Gastroesophageal sphincter (tissue), 4 donors: ENCODE measurements around the gene ANKRD23. TPM values are rescaled to one million over a fixed set of nuclear protein-coding genes. Genes with fewer than 3 reads are reported as not detected.
A peak's percentile ranks its signal among the peaks of the same experiment; 100 is the strongest.
"Not testable (repeated sequence)": the region's sequence is repeated elsewhere in the genome, so short reads cannot be mapped to it uniquely, and the experiment has no call there.

Experiments
- ATAC-seq: fragments of 150-250 bp; one replicate; pipeline ENCODE4 v1.9.1; 2016; ENCODE audit warnings: mild to moderate bottlenecking, moderate library complexity
- H3K27ac ChIP-seq, 4 donors: fragments of 200-600 bp; sonication (generic) in 3 of 4; 1 replicate in 3 of 4; 2 replicates in 1 of 4; pipeline ENCODE4 v1.5.1; 2016 to 2019
- H3K27me3 ChIP-seq: fragments of 200-600 bp; sonication (generic); one replicate; pipeline ENCODE4 v1.5.1; 2019
- H3K36me3 ChIP-seq, 2 donors: fragments of 200-600 bp; sonication (generic); one replicate each; pipeline ENCODE4 v1.5.1; 2019; ENCODE audit warnings: control low read depth in 1 of 2
- H3K4me1 ChIP-seq, 3 donors: fragments of 200-600 bp; sonication (generic); 1 replicate in 2 of 3; 2 replicates in 1 of 3; pipeline ENCODE4 v1.5.1; 2016 to 2019; ENCODE audit warnings: control low read depth in 2 of 3
- H3K4me3 ChIP-seq, 2 donors: fragments of 200-600 bp; sonication (generic); one replicate each; pipeline ENCODE4 v1.5.1; 2019; ENCODE audit warnings: mild to moderate bottlenecking in 1 of 2, moderate library complexity in 1 of 2
- H3K9me3 ChIP-seq, 3 donors: fragments of 200-600 bp; sonication (generic); one replicate each; pipeline ENCODE4 v1.5.1; 2017 to 2019; ENCODE audit warnings: control low read depth in 2 of 3
- EP300 ChIP-seq: sonication (generic); formaldehyde crosslinking; IDR thresholded peaks from one replicate; pipeline ENCODE4 v1.6.1; 2017; ENCODE audit warnings: antibody characterized with exemption, mild to moderate bottlenecking
- POLR2A ChIP-seq, 2 donors: fragments of 450-650 bp; IDR thresholded peaks; one replicate each; pipeline ENCODE4 v1.6.1; 2017; ENCODE audit warnings: antibody characterized with exemption in 2 of 2, mild to moderate bottlenecking in 2 of 2, moderate library complexity in 1 of 2
- POLR2AphosphoS5 ChIP-seq: sonication (generic); formaldehyde crosslinking; IDR thresholded peaks from one replicate; pipeline ENCODE4 v1.6.1; 2017; ENCODE audit warnings: antibody characterized with exemption
- WGBS, 2 donors: methylation state at CpG; one replicate each; pipeline ENCODE4 v1.1.5; 2018; ENCODE audit warnings: low coverage in 1 of 2; 5-methylcytosine and 5-hydroxymethylcytosine counted together
- total RNA-seq, 4 donors: library from RNA; depleted of rRNA; stranded (reverse); fragments of >200 nt; gene quantifications; one replicate each; pipeline ENCODE4 v1.1.0, GENCODE V29; 2016
- TF ChIP-seq, protein P1 (sequence below), 4 experiments: fragments of 200-600 bp in 2 of 4; fragments of 450-650 bp in 2 of 4; sonication (generic) in 1 of 4; IDR thresholded peaks; one replicate each; pipeline ENCODE4 v1.5.1; 2017 to 2019; ENCODE audit warnings: antibody characterized with exemption in 4 of 4, mild to moderate bottlenecking in 2 of 4, moderate library complexity in 2 of 4

ANKRD23 gene
- total RNA-seq, result 1 to 10 TPM; 1.2 to 4.9 (median 3.1) TPM

DNA sequence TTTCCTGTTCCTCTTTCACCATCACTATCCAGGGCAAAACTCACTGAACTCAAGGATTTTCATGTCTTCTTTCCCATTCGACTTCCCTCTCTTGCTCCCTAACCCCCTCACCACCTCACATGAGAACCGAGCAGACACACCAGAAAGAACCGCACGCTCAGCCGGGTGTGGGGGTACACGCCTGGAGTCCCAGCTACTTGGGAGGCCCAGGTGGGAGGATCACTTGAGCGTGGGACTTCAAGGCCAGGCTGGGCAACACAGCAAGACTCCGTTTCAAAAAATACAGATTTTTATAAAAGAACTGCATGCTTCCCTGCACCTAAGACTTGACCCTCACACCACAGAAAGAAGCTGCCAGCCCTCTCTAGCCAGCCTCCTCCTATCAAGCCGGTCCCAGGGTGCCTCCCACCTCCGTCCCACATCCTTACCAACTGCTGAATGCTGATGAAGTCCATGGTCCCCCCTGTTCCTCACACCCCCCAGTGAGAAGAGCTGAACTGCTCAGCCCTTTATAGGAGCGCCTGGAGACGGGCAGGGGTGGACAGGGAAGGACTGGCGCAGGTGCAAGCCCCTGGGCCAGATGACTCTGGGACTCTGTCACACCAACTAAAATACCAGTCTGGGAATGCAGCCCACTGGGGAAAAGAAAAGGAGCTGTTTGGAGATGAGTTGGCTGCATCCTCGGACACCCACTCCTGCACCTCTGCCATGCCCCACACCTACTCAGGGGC is at the start of gene ANKRD23:
ANKRD23 (minus strand) TSS at position 484 of the 731 bp plus-strand sequence; CDS start at position 455, 29 bp downstream.
- TF ChIP-seq, protein P1, sequence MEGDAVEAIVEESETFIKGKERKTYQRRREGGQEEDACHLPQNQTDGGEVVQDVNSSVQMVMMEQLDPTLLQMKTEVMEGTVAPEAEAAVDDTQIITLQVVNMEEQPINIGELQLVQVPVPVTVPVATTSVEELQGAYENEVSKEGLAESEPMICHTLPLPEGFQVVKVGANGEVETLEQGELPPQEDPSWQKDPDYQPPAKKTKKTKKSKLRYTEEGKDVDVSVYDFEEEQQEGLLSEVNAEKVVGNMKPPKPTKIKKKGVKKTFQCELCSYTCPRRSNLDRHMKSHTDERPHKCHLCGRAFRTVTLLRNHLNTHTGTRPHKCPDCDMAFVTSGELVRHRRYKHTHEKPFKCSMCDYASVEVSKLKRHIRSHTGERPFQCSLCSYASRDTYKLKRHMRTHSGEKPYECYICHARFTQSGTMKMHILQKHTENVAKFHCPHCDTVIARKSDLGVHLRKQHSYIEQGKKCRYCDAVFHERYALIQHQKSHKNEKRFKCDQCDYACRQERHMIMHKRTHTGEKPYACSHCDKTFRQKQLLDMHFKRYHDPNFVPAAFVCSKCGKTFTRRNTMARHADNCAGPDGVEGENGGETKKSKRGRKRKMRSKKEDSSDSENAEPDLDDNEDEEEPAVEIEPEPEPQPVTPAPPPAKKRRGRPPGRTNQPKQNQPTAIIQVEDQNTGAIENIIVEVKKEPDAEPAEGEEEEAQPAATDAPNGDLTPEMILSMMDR (IDR thresholded peaks at IDR 0.05), result no peak
- TF ChIP-seq EP300 (no peak), POLR2AphosphoS5 (no peak), POLR2A (IDR thresholded peaks at IDR 0.05) (no peak)
- H3K9me3 ChIP-seq, result no peaks in the 10 kb centered on the region
- H3K27ac ChIP-seq, result no peak within 1 kb of the TSS
- WGBS, 2 donors, result 79% methylated on average over 3 of the region's 14 CpGs; no CpG with 5 or more reads in 1 of the 2 donors
- H3K4me3 ChIP-seq, result no peak within 1 kb of the TSS
- no peak for ATAC-seq
- peaks cover 0 to 35% (median 0%) of the 10 kb centered on the region in 3 donors for H3K4me1 ChIP-seq
- peaks cover 0 to 56% of the 10 kb centered on the region in 2 donors for H3K36me3 ChIP-seq
- H3K27me3 ChIP-seq, result no peaks in the 10 kb centered on the region

DNA sequence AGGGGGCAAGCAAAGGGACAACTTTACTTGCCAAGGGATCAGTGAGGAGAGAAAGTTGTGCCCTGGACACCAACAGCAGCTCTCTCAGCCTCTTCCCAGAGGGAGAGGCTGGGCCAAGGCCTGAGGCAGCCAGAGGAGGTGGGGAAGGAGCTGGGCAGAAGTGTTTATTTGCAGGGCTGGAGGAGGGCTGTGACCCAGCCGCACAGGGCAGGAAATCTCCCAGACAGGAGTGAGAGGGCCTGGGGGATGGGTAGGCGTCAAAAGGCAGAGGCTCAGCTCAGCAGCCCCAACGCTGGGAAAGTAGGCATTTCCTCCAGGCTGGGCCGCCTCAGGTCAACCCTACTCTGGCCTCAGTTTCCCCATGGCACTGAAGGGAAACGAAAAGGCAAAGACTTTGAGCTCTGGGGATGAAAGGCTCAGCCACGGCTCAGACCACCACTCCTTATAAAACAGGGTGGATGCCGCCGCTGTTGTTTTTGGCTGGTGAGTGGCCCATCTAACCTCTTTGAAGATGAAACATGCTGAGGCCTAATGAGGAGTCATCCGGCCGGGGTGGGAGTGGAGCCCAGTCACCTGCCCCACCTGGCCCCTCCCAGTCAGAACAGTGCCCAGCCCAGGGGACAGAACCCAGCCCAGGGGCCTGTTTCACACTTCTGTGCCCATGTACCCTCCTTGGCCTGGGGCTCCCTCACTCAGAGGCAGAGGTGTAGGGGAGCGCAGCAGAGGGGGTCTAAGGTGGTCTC is 47.9 kb upstream of the ANKRD23 start:
- no peak overlapping the region for H3K4me3 ChIP-seq
- H3K9me3 ChIP-seq, result no peaks in the 10 kb centered on the region
- H3K36me3 ChIP-seq, result no peaks in the 10 kb centered on the region
- no CpG with 5 or more reads among the region's 11 CpGs for WGBS, 2 donors
- H3K27ac ChIP-seq, result peak overlapping the region in 3 of 4 donors; percentile 14 to 84 (median 61)
- no peak for TF ChIP-seq POLR2AphosphoS5
- TF ChIP-seq EP300, result no peak
- TF ChIP-seq, protein P1 (IDR thresholded peaks at IDR 0.05), result no peak
- no peak for TF ChIP-seq POLR2A (IDR thresholded peaks at IDR 0.05)
- peaks cover 9 to 78% (median 38%) of the 10 kb centered on the region in 3 donors for H3K4me1 ChIP-seq
- H3K27me3 ChIP-seq, result no peaks in the 10 kb centered on the region
- ATAC-seq, result peak; percentile 32

DNA sequence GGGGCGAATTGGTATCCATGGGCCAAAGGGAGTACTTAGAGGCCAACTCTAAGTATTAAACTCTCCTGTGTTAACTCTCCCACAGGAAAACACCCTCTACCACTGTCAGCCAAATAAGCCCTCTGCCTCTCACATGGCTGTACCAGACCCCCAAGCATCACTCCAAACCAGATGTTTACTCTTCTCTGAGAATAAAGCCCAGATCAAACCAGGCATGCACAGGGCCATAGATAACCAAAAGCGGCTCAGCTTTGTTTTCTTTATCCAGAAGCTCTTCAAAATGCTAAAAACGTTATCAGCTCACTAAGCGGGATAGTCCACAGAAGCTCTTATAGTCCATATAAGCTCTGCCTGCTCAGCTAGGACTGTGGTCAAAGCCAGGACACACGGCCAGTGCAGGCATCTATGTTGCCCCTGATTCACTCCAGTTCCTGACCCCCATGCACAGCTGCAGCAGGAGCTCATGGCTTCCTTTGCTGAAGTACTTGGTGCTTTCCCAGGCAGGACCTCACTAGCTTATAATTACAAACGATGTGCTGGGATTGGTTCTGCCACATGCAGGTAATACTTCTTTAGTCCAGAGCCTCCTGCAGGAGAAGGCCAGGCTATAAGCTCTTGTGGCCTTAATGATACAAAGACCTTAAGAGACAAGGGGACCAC is 47.0 kb upstream of the ANKRD23 start:
- Histone ChIP-seq H3K4me3 (no peak overlapping the region), H3K27ac (peak overlapping the region; percentile 14 to 84 (median 48)), H3K4me1 (peaks cover 9 to 79% (median 40%) of the 10 kb centered on the region in 3 donors), H3K36me3 (no peaks in the 10 kb centered on the region), H3K27me3 (no peaks in the 10 kb centered on the region), H3K9me3 (no peaks in the 10 kb centered on the region)
- TF ChIP-seq, protein P1 (IDR thresholded peaks at IDR 0.05), result no peak
- TF ChIP-seq EP300 (no peak), POLR2AphosphoS5 (no peak), POLR2A (IDR thresholded peaks at IDR 0.05) (no peak)
- WGBS, 2 donors, result 75 to 92% methylated on average over 2 of the region's 6 CpGs
- no peak for ATAC-seq

DNA sequence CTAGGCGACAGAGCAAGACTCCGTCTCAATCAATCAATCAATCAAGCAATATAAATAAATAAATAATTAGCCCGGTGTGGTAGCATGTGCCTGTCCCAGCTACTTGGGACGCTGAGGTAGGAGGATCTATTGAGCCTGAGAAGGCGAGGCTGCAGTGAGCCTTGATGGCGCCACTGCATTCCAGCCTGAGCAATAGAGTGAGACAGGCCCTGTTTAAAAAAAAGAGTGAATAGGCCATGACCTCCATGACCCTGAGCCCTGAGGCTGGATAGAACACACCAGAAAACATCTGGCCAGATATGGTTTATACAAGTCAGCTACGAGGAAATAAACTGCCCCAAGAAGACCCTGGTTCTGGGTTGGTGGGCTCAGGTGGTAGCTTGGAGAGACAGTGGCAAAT is 46.4 kb upstream of the ANKRD23 start:
- Histone ChIP-seq H3K36me3 (no peaks in the 10 kb centered on the region), H3K9me3 (no peaks in the 10 kb centered on the region), H3K4me3 (no peak overlapping the region), H3K27me3 (no peaks in the 10 kb centered on the region), H3K27ac (peak overlapping the region in 3 of 4 donors; percentile 34 to 84 (median 61)), H3K4me1 (peaks cover 9 to 79% (median 34%) of the 10 kb centered on the region in 3 donors)
- ATAC-seq, result no peak
- 76% methylated on average over 5 of the region's 7 CpGs; no CpG with 5 or more reads in 1 of the 2 donors for WGBS, 2 donors
- TF ChIP-seq, protein P1 (IDR thresholded peaks at IDR 0.05), result no peak
- no peak for TF ChIP-seq POLR2AphosphoS5
- no peak for TF ChIP-seq EP300
- no peak for TF ChIP-seq POLR2A (IDR thresholded peaks at IDR 0.05)

DNA sequence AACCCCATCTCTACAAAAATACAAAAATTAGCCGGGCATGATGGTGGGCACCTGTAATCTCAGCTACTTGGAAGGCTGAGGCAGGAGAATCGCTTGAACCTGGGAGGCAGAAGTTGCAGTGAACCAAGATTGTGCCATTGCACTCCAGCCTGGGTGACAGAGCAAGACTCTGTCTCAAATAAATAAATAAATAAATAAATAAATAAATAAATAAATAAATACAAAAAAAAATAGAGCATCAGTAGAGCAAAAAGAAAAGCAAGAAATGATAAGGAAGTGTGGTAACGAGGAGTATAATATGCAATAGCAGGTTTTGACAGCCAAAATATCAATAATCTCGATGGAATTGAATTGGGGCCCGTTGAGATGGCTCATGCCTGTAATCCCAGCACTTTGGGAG is 45.7 kb upstream of the ANKRD23 start:
- not testable (repeated sequence) for H3K9me3 ChIP-seq, H3K4me3 ChIP-seq, ATAC-seq, H3K36me3 ChIP-seq, H3K27me3 ChIP-seq
- H3K27ac ChIP-seq, result peak overlapping the region in 2 of 4 donors; percentile 80 to 84
- H3K4me1 ChIP-seq, result peaks cover 9 to 79% (median 34%) of the 10 kb centered on the region in 3 donors
- WGBS, 2 donors, result 95 to 100% methylated on average over 3 to 4 of the region's 5 CpGs
